Lung (tissue), 12 donors: Measurements from ENCODE around the gene HSP90AB1. TPM values are rescaled to one million over a fixed set of nuclear protein-coding genes. Genes with fewer than 3 reads are reported as not detected.

Experiments
- ATAC-seq: fragments of 200-7000 bp; cut with Tn5 transposase; one replicate; pipeline ENCODE4 v1.9.1; 2020; ENCODE audit warnings: moderate number of reproducible peaks; ENCODE audit not compliant: insufficient read depth, low FRiP score
- DNase-seq, 3 donors: peaks; one replicate each; pipeline ENCODE4 v3.0.0-alpha.2; 2013 to 2017
- H3K27ac ChIP-seq, 2 donors: one replicate each; pipeline ENCODE4 v1.5.1; 2013; ENCODE audit warnings: mild to moderate bottlenecking in 2 of 2, moderate library complexity in 2 of 2, control low read depth in 1 of 2, inconsistent platforms in 1 of 2, low read depth in 1 of 2, low read length in 1 of 2
- H3K27me3 ChIP-seq, 3 donors: one replicate each; pipeline ENCODE4 v1.5.1; 2013; ENCODE audit warnings: low read length in 2 of 3; ENCODE audit not compliant: control insufficient read depth in 3 of 3, insufficient read depth in 3 of 3
- H3K36me3 ChIP-seq, 4 donors: one replicate each; pipeline ENCODE4 v1.5.1; 2013; ENCODE audit warnings: low read length in 4 of 4, mild to moderate bottlenecking in 1 of 4, moderate library complexity in 1 of 4; ENCODE audit not compliant: control insufficient read depth in 4 of 4, insufficient read depth in 4 of 4
- H3K4me1 ChIP-seq, 5 donors: one replicate each; pipeline ENCODE4 v1.5.1; 2013; ENCODE audit warnings: low read length in 5 of 5, mild to moderate bottlenecking in 2 of 5, moderate library complexity in 1 of 5; ENCODE audit not compliant: control insufficient read depth in 5 of 5, insufficient read depth in 5 of 5
- H3K4me3 ChIP-seq: one replicate; pipeline ENCODE4 v1.5.1; 2013; ENCODE audit warnings: mild to moderate bottlenecking, control low read depth, moderate library complexity
- H3K9ac ChIP-seq, 2 donors: one replicate each; pipeline ENCODE4 v1.5.1; 2013; ENCODE audit warnings: low read length in 2 of 2, control low read depth in 1 of 2; ENCODE audit not compliant: insufficient read depth in 1 of 2
- H3K9me3 ChIP-seq, 4 donors: one replicate each; pipeline ENCODE4 v1.5.1; 2013; ENCODE audit warnings: low read length in 3 of 4, mild to moderate bottlenecking in 1 of 4, moderate library complexity in 1 of 4; ENCODE audit not compliant: control insufficient read depth in 4 of 4, insufficient read depth in 3 of 4
- WGBS, 2 donors: extraction: QIAGEN DNeasy Blood & Tissue Kit; methylation state at CpG; one replicate each; pipeline ENCODE4 v1.1.7; 2013; 5-methylcytosine and 5-hydroxymethylcytosine counted together
- polyA plus RNA-seq, 2 donors: library from polyadenylated mRNA; stranded (reverse); fragments of 200-250 nt; gene quantifications; one replicate each; pipeline ENCODE4 v1.2.1, GENCODE V29; 2013
- total RNA-seq, 2 donors: library from RNA; depleted of rRNA in 1 of 2; stranded (reverse); fragments of >200 nt in 1 of 2; gene quantifications; one replicate each; pipeline ENCODE4 v1.2.1, GENCODE V29; 2014 to 2021
- TF ChIP-seq, protein P1 (sequence below): IDR thresholded peaks from 2 replicates; pipeline ENCODE4 v1.5.1; 2012; ENCODE audit warnings: mild to moderate bottlenecking; ENCODE audit errors: control extremely low read depth, extremely low read depth
- donor health status: control.
- donor health status: control.
- donor health status: Bipolar disorder and iron deficiency.
- donor health status: healthy.
- donor health status: DM: yes; HTN: yes; CAD: no.

HSP90AB1 gene
- total and polyA plus RNA-seq, 4 donors: 289 to 700 (median 509) TPM

DNA sequence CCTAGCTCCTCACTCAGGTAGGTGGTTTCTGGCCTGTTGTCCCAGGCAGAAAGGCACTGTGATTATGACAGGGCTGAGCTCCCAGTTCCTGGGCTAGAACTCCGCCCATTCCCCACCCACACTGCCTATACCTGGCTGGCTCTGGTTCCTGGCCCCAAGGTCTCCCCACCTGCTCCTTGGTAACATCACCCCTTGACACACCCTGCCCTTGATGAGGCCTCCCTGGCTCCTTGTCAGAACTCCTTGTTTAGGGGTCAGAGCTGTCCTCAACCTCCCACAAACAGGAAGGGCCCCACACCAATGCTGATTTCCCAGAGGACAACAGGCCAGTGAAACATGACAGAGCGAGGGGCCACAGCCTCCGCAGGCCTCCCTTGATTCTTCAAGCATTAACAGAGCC lies 45.7 kb upstream of the HSP90AB1 start:
- Histone ChIP-seq H3K9ac (no peak overlapping the region), H3K36me3 (no peaks in the 10 kb centered on the region), H3K4me1 (peaks cover 0 to 3% (median 0%) of the 10 kb centered on the region in 5 donors), H3K4me3 (no peak overlapping the region), H3K27ac (no peak overlapping the region), H3K9me3 (no peaks in the 10 kb centered on the region), H3K27me3 (no peaks in the 10 kb centered on the region)
- TF ChIP-seq, protein P1, sequence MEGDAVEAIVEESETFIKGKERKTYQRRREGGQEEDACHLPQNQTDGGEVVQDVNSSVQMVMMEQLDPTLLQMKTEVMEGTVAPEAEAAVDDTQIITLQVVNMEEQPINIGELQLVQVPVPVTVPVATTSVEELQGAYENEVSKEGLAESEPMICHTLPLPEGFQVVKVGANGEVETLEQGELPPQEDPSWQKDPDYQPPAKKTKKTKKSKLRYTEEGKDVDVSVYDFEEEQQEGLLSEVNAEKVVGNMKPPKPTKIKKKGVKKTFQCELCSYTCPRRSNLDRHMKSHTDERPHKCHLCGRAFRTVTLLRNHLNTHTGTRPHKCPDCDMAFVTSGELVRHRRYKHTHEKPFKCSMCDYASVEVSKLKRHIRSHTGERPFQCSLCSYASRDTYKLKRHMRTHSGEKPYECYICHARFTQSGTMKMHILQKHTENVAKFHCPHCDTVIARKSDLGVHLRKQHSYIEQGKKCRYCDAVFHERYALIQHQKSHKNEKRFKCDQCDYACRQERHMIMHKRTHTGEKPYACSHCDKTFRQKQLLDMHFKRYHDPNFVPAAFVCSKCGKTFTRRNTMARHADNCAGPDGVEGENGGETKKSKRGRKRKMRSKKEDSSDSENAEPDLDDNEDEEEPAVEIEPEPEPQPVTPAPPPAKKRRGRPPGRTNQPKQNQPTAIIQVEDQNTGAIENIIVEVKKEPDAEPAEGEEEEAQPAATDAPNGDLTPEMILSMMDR: no peak
- 89 to 94% methylated on average over 3 of the region's 3 CpGs for WGBS, 2 donors
- DNase-seq (no peak), ATAC-seq (no peak)

DNA sequence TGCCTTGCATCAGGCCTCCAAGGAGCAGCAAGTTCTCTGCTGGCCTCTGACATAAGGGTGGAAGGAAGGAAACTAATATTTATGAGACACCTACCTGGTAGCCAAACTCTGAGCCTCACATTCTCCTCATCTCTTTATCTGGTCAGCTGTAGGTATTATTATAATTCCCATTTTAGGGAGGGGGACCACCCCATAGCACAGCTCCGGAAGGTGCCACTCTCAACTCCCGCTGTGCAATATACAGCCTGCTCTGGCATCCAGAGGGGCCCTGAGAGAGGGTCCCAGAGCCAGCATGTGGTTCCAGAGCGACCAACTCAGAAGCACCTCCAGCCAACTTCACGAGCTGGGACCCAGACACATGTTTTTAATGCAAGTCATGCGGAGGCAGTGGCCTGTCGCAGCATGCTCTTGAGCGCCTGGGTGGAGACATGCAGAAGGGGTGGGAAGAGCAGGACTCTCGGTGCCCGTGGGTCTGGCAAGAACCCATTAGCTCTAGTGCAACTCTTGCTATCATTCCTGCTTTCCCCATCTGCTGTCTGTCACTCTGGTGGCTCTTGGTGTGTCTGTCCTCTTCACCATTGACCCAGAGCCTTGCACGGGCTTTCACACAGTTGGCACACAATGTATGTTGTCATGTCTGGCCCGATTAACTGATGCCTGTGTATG lies 45.1 kb upstream of the HSP90AB1 start:
- H3K27ac ChIP-seq: no peak overlapping the region
- no peak overlapping the region for H3K9ac ChIP-seq
- no peak for ATAC-seq
- H3K27me3 ChIP-seq: no peaks in the 10 kb centered on the region
- H3K4me3 ChIP-seq: no peak overlapping the region
- H3K9me3 ChIP-seq: no peaks in the 10 kb centered on the region
- 80 to 88% methylated on average over 11 of the region's 11 CpGs for WGBS, 2 donors
- DNase-seq: no peak
- H3K4me1 ChIP-seq: peaks cover 0 to 3% (median 0%) of the 10 kb centered on the region in 5 donors
- TF ChIP-seq, protein P1: no peak
- no peaks in the 10 kb centered on the region for H3K36me3 ChIP-seq

DNA sequence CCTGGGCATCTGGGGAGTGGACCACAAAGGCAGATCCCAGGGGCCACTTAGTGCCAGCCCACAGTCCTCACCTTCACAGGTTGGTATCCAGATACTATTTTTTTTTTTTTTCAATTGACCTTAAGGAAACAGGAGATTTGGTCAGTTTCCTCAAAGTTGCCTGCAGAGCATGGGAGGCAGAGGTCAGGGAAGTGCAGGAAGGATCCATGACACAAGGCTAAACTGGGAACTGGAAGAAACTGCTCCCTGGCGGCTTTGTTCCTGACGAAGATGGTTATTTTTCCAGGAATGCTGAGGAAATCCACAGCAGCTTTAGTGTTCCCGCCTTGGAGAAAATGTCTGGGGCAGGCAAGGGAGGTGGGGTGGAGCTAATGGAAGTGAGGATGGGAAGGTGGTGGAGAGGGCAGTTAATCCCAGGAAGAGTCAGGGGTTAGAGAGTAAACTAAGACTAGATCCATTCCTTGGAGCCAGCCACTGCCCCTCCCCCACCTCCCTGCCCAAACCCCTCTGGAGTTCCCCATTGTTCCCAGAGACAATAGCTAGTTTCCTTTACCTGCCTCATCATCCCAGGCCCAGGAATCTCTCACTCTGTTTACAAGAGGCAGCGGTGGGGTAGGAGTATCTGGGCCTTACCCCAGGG lies 44.4 kb upstream of the HSP90AB1 start:
- Histone ChIP-seq H3K4me3 (no peak overlapping the region), H3K9me3 (no peaks in the 10 kb centered on the region), H3K9ac (no peak overlapping the region), H3K4me1 (peaks cover 0 to 3% (median 0%) of the 10 kb centered on the region in 5 donors), H3K27me3 (no peaks in the 10 kb centered on the region), H3K36me3 (no peaks in the 10 kb centered on the region), H3K27ac (peak overlapping the region in 1 of 2 donors; percentile 56)
- ATAC-seq (no peak), DNase-seq (no peak)
- 86 to 90% methylated on average over 4 of the region's 4 CpGs for WGBS, 2 donors
- TF ChIP-seq, protein P1: no peak
